Glutamatergic neuron (in vitro differentiated cells): ENCODE measurements around the gene KRTAP10-12. TPM values are rescaled to one million over a fixed set of nuclear protein-coding genes. Genes with fewer than 3 reads are reported as not detected.
"Not testable (repeated sequence)": the region's sequence is repeated elsewhere in the genome, so short reads cannot be mapped to it uniquely, and the experiment has no call there.

Source experiments
- DNase-seq: peaks from one replicate; pipeline ENCODE4 v3.0.0; 2022
- H3K27ac Mint-ChIP-seq: one replicate; pipeline ENCODE4 v1.8.0; 2020; ENCODE audit warnings: mild to moderate bottlenecking, mixed read lengths, inconsistent platforms; ENCODE audit not compliant: unreplicated experiment
- H3K27me3 Mint-ChIP-seq: one replicate; pipeline ENCODE4 v1.8.0; 2020; ENCODE audit warnings: mild to moderate bottlenecking, moderate library complexity, mixed read lengths, inconsistent platforms; ENCODE audit not compliant: unreplicated experiment
- H3K36me3 Mint-ChIP-seq: one replicate; pipeline ENCODE4 v1.8.0; 2020; ENCODE audit warnings: mild to moderate bottlenecking, mixed read lengths, inconsistent platforms; ENCODE audit not compliant: unreplicated experiment
- H3K4me1 Mint-ChIP-seq: one replicate; pipeline ENCODE4 v1.8.0; 2020; ENCODE audit warnings: mild to moderate bottlenecking, low read depth, mixed read lengths, inconsistent platforms; ENCODE audit not compliant: unreplicated experiment
- H3K4me3 Mint-ChIP-seq: one replicate; pipeline ENCODE4 v1.8.0; 2020; ENCODE audit warnings: mild to moderate bottlenecking, mixed read lengths, inconsistent platforms; ENCODE audit not compliant: unreplicated experiment
- H3K9me3 Mint-ChIP-seq: one replicate; pipeline ENCODE4 v1.8.0; 2020; ENCODE audit warnings: mild to moderate bottlenecking, moderate library complexity, mixed read lengths, inconsistent platforms; ENCODE audit not compliant: unreplicated experiment
- CTCF ChIP-seq: fragments of 200-600 bp; sonication (generic); IDR thresholded peaks from one replicate; pipeline ENCODE4 v1.5.0; 2021; ENCODE audit not compliant: partially characterized antibody, unreplicated experiment
- total RNA-seq: library from RNA; stranded (reverse); fragmentation: NEBNext Ultra II Directional; extraction: Animal tissue kit (Norgen Biotek cat#: 25700); gene quantifications from one replicate; pipeline ENCODE4 v1.2.1, GENCODE V29; 2021; ENCODE audit not compliant: unreplicated experiment

KRTAP10-12 gene
- total RNA-seq, 1 donor from 2014 or later: not detected

GRCh38 chr21:44684077-44684476 is 12.9 kb upstream of the KRTAP10-12 start:
- peaks cover 11% of the 10 kb centered on the region for H3K27me3 Mint-ChIP-seq
- H3K4me3 Mint-ChIP-seq: no peak overlapping the region
- no peak for DNase-seq
- H3K36me3 Mint-ChIP-seq: peaks cover 5% of the 10 kb centered on the region
- no peak overlapping the region for H3K27ac Mint-ChIP-seq
- peaks cover 15% of the 10 kb centered on the region for H3K4me1 Mint-ChIP-seq
- no peak for TF ChIP-seq CTCF
- peaks cover 8% of the 10 kb centered on the region for H3K9me3 Mint-ChIP-seq

GRCh38 chr21:44684483-44684882 is 12.5 kb upstream of the KRTAP10-12 start:
- Mint-ChIP-seq H3K27me3 (peaks cover 11% of the 10 kb centered on the region), H3K36me3 (peaks cover 5% of the 10 kb centered on the region)

GRCh38 chr21:44685050-44685449 is 11.9 kb upstream of the KRTAP10-12 start:
- DNase-seq, H3K9me3 Mint-ChIP-seq, H3K4me3 Mint-ChIP-seq, H3K27ac Mint-ChIP-seq, H3K36me3 Mint-ChIP-seq: not testable (repeated sequence)
- Mint-ChIP-seq H3K4me1 (peaks cover 15% of the 10 kb centered on the region), H3K27me3 (peaks cover 11% of the 10 kb centered on the region)

More at GRCh38 chr21:44684483-44684882, 12.5 kb upstream of the KRTAP10-12 start:
- Mint-ChIP-seq H3K9me3 (peaks cover 8% of the 10 kb centered on the region), H3K27ac (no peak overlapping the region), H3K4me3 (no peak overlapping the region), H3K4me1 (peaks cover 15% of the 10 kb centered on the region)
- no peak for TF ChIP-seq CTCF
- no peak for DNase-seq

- Mint-ChIP-seq H3K4me1 (peaks cover 15% of the 10 kb centered on the region), H3K27me3 (peaks cover 11% of the 10 kb centered on the region), H3K9me3 (peaks cover 8% of the 10 kb centered on the region), H3K27ac (no peak overlapping the region), H3K36me3 (peaks cover 5% of the 10 kb centered on the region), H3K4me3 (no peak overlapping the region)
- TF ChIP-seq CTCF: no peak
- DNase-seq: no peak
Observed at GRCh38 chr21:44686000-44686781, 10.8 kb upstream of the KRTAP10-12 start.

- Mint-ChIP-seq H3K9me3 (peaks cover 8% of the 10 kb centered on the region), H3K4me3 (no peak overlapping the region), H3K27me3 (peaks cover 11% of the 10 kb centered on the region), H3K27ac (no peak overlapping the region), H3K4me1 (peaks cover 15% of the 10 kb centered on the region), H3K36me3 (peaks cover 11% of the 10 kb centered on the region)
- TF ChIP-seq CTCF: no peak
- DNase-seq: no peak
Observed at GRCh38 chr21:44686843-44687561, 10.0 kb upstream of the KRTAP10-12 start.
